Spleen (tissue), 7 donors: ENCODE results near the gene ACVRL1.

Experiments
- POLR2A ChIP-seq, 3 donors: fragments of 450-650 bp; IDR thresholded peaks; one replicate each; pipeline ENCODE4 v1.5.1; 2017; ENCODE audit warnings: antibody characterized with exemption in 3 of 3, mild to moderate bottlenecking in 1 of 3
- TF ChIP-seq, protein P1 (sequence below), 11 experiments: fragments of 200-600 bp in 7 of 11; fragments of 450-650 bp in 4 of 11; sonication (generic) in 4 of 11; IDR thresholded peaks in 8 of 11; conservative IDR thresholded peaks in 3 of 11; 1 replicate in 7 of 11; 2 replicates in 4 of 11; pipeline versions ENCODE4 v1.4.0 to v1.8.0; 2016 to 2021; ENCODE audit warnings: antibody characterized with exemption in 11 of 11, inconsistent platforms in 4 of 11, mild to moderate bottlenecking in 1 of 11
- donor health status: DM: no; HTN: no; CAD: no; lungs with moderate emphysema.
- donor health status: DM: no; HTN: no; CAD: no.
- donor health status: DM: no; HTN: no; CAD: no.

DNA sequence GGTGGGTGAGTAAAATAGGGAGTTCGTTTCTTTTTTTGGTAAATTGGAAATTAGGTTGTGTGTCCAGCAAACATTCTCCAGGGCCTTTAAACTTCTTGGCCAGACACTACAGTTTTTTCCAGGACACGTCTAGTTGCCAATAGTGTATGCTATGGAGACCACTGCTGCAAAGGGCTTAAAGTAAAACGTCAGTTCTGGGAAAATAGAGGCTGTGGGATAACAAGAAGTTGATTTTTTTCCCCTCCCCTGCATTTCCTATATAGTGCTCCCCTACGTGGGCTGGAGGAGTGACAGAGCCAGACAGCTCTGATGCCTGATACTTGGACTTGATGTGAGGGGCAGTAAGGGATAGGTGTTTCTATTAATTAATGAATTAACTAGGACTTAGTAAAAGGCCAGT lies 46.6 kb downstream of the ACVRL1 start:
- TF ChIP-seq, protein P1, sequence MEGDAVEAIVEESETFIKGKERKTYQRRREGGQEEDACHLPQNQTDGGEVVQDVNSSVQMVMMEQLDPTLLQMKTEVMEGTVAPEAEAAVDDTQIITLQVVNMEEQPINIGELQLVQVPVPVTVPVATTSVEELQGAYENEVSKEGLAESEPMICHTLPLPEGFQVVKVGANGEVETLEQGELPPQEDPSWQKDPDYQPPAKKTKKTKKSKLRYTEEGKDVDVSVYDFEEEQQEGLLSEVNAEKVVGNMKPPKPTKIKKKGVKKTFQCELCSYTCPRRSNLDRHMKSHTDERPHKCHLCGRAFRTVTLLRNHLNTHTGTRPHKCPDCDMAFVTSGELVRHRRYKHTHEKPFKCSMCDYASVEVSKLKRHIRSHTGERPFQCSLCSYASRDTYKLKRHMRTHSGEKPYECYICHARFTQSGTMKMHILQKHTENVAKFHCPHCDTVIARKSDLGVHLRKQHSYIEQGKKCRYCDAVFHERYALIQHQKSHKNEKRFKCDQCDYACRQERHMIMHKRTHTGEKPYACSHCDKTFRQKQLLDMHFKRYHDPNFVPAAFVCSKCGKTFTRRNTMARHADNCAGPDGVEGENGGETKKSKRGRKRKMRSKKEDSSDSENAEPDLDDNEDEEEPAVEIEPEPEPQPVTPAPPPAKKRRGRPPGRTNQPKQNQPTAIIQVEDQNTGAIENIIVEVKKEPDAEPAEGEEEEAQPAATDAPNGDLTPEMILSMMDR (IDR thresholded peaks at IDR 0.05 in 8 of 11, conservative IDR thresholded peaks at IDR 0.05 in 3 of 11): no peak
- no peak for TF ChIP-seq POLR2A (IDR thresholded peaks at IDR 0.05)
